GM12801 (cell line): ENCODE results near the gene ZSWIM6.

Source experiments
- TF ChIP-seq, protein P1 (sequence below): IDR thresholded peaks from one replicate; pipeline ENCODE4 v1.5.1; 2011; ENCODE audit warnings: control low read depth; ENCODE audit not compliant: insufficient read length; ENCODE audit errors: extremely low read depth

ZSWIM6 gene

DNA sequence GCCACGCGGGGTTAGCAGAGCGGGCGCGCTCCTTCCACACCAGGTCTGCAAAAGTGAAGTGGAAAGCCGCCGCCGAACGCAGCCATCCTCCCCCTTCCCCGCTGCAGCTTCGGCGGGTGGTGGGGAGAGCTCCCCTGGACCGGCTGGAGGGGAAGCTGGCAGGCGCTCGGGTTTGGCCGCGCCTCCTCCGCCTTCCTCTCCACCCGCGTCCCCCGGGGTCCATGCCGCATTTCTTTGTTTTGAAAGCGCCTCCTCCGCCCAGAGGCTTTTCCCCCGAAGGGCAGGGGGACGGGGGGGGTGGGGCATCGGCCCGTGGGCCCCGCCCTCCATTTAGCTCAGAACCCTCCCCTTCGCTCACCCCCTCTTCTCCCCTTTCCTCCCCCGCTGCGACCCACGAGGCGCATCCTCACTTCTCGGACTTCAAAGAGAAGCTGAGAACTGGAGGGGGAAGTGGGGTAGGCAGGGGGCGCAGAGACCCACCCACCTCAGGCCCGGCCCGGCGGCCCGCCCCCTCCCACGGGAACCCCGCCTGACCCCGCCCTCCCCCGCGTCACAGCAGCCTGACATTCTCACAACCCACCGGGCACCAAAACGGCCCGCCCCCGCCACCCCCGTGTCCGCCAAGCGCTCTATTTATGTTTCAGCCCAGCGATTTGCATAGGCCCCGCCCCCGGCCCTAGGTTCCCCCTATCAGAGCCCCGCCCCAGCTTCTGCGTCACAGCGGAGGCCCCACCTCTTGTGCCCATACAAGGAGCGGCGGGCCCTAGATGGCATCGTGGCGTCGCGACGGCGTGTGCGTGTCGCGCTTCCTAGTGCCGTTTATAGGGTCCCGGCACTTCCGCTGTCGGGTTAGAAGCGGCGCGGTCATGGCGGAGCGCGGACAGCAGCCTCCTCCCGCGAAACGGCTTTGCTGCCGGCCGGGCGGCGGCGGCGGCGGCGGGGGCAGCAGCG lies at the start of gene ZSWIM6:
TSS of gene ZSWIM6 (plus strand) at position 852 of the 951 bp plus-strand sequence. CDS start at position 867, 15 bp downstream.
- TF ChIP-seq, protein P1, sequence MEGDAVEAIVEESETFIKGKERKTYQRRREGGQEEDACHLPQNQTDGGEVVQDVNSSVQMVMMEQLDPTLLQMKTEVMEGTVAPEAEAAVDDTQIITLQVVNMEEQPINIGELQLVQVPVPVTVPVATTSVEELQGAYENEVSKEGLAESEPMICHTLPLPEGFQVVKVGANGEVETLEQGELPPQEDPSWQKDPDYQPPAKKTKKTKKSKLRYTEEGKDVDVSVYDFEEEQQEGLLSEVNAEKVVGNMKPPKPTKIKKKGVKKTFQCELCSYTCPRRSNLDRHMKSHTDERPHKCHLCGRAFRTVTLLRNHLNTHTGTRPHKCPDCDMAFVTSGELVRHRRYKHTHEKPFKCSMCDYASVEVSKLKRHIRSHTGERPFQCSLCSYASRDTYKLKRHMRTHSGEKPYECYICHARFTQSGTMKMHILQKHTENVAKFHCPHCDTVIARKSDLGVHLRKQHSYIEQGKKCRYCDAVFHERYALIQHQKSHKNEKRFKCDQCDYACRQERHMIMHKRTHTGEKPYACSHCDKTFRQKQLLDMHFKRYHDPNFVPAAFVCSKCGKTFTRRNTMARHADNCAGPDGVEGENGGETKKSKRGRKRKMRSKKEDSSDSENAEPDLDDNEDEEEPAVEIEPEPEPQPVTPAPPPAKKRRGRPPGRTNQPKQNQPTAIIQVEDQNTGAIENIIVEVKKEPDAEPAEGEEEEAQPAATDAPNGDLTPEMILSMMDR = no peak

DNA sequence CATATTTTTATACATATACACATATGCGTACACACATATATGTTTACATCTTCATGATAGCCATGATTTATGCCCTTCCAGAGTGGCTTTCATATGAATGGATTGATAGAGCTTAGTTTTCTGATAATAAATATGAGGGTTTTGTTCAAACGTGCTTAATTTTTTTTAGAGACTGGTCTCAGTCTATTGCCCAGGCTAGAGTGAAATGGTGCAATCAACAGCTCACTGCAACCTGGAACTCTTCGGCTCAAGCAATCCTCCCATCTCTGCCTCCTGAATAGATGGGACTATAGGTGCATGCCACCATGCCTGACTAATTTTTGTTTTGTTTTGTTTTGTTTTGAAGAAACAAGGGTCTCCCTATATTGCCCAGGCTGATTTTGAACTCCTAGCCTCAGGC lies 48.6 kb upstream of the ZSWIM6 start:
- TF ChIP-seq, protein P1 = no peak

DNA sequence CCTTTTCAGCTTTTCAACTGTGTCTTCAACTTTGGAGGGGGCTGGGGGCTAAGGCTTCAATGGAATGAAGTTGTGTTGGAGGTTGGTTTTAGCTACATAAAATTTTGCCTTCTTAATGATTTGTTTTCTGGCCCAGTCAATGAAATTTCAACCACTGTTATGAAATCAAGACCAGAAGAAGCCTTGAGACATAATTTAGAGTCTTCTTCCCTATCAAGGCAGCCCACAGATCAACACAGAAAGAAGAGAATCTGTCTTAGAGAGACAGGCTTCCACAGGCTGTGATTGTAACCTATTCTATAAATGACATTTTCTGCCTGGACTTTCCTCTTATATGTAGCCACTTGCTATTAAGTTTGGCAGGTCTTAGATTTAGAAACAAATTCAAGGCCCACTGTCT lies 46.5 kb upstream of the ZSWIM6 start:
- TF ChIP-seq, protein P1 = no peak

DNA sequence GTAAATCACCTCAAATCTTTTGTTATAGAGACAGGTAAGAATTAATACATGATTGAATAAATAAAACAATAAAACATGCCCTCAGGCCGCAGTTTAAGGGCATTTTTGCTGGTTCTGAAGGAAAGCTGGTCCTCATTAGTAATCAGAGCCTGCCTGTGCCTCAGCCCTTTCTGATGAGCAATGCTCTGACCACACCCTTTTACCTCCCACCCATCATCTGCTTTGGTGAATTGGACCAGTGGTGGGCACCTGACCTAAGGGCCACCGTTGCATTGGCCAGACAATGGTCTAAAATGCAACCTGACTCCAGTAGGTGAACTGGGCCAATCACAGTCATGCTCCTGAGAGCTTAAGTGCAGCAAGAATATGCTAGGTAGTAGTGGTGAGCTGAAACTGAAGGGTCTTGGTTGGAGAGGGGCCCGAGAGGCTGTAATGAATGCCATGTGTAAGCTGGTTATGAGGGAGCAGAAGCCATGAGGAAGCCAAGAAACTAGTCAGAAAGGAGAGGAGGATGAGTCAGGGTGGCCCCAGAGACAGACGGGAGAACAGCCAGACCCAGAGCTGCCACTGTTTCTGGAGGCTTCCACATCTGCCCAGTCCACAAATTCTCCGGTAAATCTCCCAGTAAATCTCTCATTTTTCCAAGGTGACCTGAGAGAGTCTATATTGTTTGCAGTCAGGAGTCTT lies 45.5 kb upstream of the ZSWIM6 start:
- TF ChIP-seq, protein P1 = no peak

DNA sequence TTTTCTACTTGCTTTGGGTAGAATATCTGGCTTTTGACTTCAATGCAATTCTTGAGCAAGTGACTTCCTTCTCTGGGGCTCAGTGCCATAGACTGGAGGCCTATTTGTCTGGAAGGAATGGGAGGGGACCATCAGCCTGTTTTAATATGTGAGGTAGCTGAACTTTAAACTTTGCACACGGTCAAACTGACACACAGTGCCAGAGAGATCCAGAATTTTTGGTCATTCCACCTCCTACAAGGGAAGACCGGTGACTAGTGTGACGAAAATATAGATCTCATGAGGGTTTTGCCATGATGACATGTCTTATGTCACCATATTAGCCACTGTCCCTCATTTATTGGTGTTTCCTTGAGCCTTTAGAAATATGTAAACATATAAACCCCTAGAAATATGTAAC lies 44.6 kb upstream of the ZSWIM6 start:
- TF ChIP-seq, protein P1 = no peak

DNA sequence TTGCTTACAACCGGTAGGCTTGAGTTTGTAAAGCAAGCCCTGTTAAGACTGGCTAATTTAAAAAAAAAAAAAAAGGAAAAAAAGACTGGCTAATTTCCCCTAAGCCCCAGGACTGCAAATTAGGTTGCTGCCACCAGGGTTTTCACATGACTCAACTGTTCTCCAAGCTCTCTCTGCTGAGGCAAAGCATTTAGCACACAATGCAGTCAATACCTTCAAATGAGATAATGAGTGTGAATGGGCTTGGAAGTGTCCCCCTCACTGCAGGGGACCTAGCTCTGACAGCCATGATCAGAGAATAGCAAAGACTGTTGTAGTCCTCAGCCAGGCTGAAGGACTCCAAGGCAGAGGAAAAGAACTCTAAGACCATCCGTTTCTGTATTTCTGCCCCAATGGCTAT lies 42.8 kb upstream of the ZSWIM6 start:
- TF ChIP-seq, protein P1 = no peak

DNA sequence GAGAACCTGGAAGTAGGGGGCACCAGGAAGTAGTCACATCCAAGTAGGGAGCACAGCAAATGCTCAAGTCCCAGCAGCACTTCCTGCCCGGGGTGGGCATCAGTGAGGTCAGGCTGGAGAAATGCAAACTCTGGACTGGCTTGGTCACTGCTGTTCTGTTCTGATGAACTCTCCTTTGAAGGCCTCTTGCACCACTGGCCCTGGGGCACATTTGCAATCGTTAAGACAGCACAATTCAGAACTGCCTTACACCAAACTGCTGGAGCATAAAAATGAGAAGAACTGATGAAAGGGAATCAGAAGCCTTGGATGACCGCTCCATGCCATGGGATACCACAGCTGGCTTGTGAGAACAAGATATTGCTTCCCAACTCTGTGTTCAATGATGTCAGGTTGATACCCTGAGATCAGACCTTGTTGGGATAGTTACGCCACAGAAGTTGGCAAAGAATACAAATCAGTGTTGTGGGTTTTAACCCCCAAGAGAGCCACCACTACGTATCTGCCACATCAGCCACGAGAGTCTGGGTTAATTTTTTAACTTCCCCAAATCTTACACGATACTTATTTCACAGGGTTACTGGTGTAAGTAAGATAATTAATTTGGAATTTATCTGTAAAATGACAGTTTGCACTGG lies 42.3 kb upstream of the ZSWIM6 start:
- TF ChIP-seq, protein P1 = no peak
